Caki2 (cell line): Measurements from ENCODE around the gene TNFSF9. TPM values are rescaled to one million over a fixed set of nuclear protein-coding genes. Genes with fewer than 3 reads are reported as not detected.
A peak's percentile ranks its signal among the peaks of the same experiment; 100 is the strongest.
"Not testable (repeated sequence)": the region's sequence is repeated elsewhere in the genome, so short reads cannot be mapped to it uniquely, and the experiment has no call there.

ENCODE experiments used
- DNase-seq: peaks from one replicate; pipeline ENCODE4 v3.0.0-alpha.2; 2015; ENCODE audit warnings: low read depth
- in situ Hi-C: cut with HindIII; loops from 2 replicates; pipeline ENCODE4 v1.10.0; 2016; ENCODE audit warnings: low sequenced_read_pairs, low pct_unique_long_range_greater_than_20kb, mixed read lengths
- total RNA-seq: library from RNA; depleted of rRNA; stranded (reverse); fragments of >200 nt; shearing (Covaris generic); gene quantifications from 2 replicates; pipeline ENCODE4 v1.2.3, GENCODE V29; 2014; ENCODE audit warnings: low replicate concordance

Gene TNFSF9
- total RNA-seq, 1 experiment from 2014 or later, result 119 TPM

GRCh38 chr19:6551607-6552450 lies 21.0 kb downstream of the TNFSF9 start:
- in situ Hi-C loops, result no loop called here
- DNase-seq, result no peak

GRCh38 chr19:6556043-6556449 lies 25.2 kb downstream of the TNFSF9 start:
- DNase-seq, result no peak
- in situ Hi-C loops, result no loop called here

GRCh38 chr19:6556480-6557195 lies 25.8 kb downstream of the TNFSF9 start:
- DNase-seq, result no peak
- in situ Hi-C loops, result no loop called here

GRCh38 chr19:6562437-6562836 lies 31.6 kb downstream of the TNFSF9 start:
- in situ Hi-C loops, DNase-seq: not testable (repeated sequence)

GRCh38 chr19:6564393-6564792 lies 33.6 kb downstream of the TNFSF9 start:
- in situ Hi-C loops, result no loop called here
- no peak for DNase-seq

- in situ Hi-C loops, result not testable (repeated sequence)
Measured at GRCh38 chr19:6566727-6567126, 35.9 kb downstream of the TNFSF9 start.

GRCh38 chr19:6568010-6568526 lies 37.2 kb downstream of the TNFSF9 start:
- in situ Hi-C loops, result no loop called here
- DNase-seq, result no peak

More at GRCh38 chr19:6566727-6567126, 35.9 kb downstream of the TNFSF9 start:
- not testable (repeated sequence) for DNase-seq

GRCh38 chr19:6568816-6569215 lies 38.0 kb downstream of the TNFSF9 start:
- DNase-seq, result no peak
- in situ Hi-C loops, result no loop called here

- in situ Hi-C loops, result no loop called here
- no peak for DNase-seq
Measured at GRCh38 chr19:6570764-6571163, 39.9 kb downstream of the TNFSF9 start.

GRCh38 chr19:6571167-6571566 lies 40.3 kb downstream of the TNFSF9 start:
- in situ Hi-C loops, result no loop called here
- DNase-seq, result no peak

GRCh38 chr19:6572217-6572616 lies 41.4 kb downstream of the TNFSF9 start:
- DNase-seq, result no peak
- in situ Hi-C loops, result no loop called here

GRCh38 chr19:6573350-6573749 lies 42.5 kb downstream of the TNFSF9 start:
- no peak for DNase-seq
- in situ Hi-C loops, result no loop called here

- in situ Hi-C loops, result no loop called here
- no peak for DNase-seq
Measured at GRCh38 chr19:6576869-6577475, 46.1 kb downstream of the TNFSF9 start.

GRCh38 chr19:6577476-6578125 lies 46.8 kb downstream of the TNFSF9 start:
- in situ Hi-C loops, result no loop called here
- DNase-seq, result peak; percentile 67

- in situ Hi-C loops, result no loop called here
- DNase-seq, result no peak
Measured at GRCh38 chr19:6579450-6580178, 48.8 kb downstream of the TNFSF9 start.

- in situ Hi-C loops, result no loop called here
- peak; percentile 92 for DNase-seq
Measured at GRCh38 chr19:6580313-6580712, 49.5 kb downstream of the TNFSF9 start.

GRCh38 chr19:6582515-6583484 lies 52.0 kb downstream of the TNFSF9 start:
- DNase-seq, result not testable (repeated sequence)

More at GRCh38 chr19:6582515-6583484, 52.0 kb downstream of the TNFSF9 start:
- in situ Hi-C loops, result not testable (repeated sequence)
